A673 (cell line): ENCODE results near the gene ITSN2.

ENCODE experiments used
- EZH2 ChIP-seq: fragments of 200-600 bp; sonication (generic); IDR thresholded peaks from 2 replicates; pipeline ENCODE4 v1.6.1; 2017; ENCODE audit warnings: borderline replicate concordance, low read depth, mild to moderate bottlenecking, mixed read lengths, antibody characterized with exemption, low read length; ENCODE audit not compliant: poor library complexity, severe bottlenecking
- TF ChIP-seq, protein P1 (sequence below): fragments of 300-800, 200-600 bp; sonication (generic); conservative IDR thresholded peaks from 2 replicates; pipeline ENCODE4 v1.5.1; 2017; ENCODE audit warnings: low read depth, mild to moderate bottlenecking, antibody characterized with exemption, low read length, moderate library complexity, mixed read lengths

DNA sequence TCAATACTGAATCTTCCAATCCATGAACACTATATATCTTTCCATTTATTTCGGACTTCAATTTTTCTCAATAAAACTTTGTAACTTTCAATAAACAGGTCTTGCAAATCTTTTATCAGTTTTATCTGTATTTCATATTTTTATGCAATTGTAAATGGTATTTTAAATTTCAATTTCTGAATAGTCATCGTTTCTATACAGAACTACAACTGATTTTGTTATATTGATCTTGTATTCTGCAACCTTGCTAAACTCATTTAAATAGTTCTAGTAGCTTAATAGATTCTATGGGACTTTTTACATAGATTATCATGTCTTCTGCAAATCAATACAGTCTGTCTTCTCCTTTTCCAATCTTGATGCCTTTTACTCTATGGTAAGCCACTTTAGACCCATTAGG lies 95.1 kb downstream of the ITSN2 start:
- no peak for TF ChIP-seq EZH2
- TF ChIP-seq, protein P1, sequence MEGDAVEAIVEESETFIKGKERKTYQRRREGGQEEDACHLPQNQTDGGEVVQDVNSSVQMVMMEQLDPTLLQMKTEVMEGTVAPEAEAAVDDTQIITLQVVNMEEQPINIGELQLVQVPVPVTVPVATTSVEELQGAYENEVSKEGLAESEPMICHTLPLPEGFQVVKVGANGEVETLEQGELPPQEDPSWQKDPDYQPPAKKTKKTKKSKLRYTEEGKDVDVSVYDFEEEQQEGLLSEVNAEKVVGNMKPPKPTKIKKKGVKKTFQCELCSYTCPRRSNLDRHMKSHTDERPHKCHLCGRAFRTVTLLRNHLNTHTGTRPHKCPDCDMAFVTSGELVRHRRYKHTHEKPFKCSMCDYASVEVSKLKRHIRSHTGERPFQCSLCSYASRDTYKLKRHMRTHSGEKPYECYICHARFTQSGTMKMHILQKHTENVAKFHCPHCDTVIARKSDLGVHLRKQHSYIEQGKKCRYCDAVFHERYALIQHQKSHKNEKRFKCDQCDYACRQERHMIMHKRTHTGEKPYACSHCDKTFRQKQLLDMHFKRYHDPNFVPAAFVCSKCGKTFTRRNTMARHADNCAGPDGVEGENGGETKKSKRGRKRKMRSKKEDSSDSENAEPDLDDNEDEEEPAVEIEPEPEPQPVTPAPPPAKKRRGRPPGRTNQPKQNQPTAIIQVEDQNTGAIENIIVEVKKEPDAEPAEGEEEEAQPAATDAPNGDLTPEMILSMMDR: no peak
